HL-60 (cell line): ENCODE results near the gene PSMC2.

ENCODE experiments used
- CTCF ChIP-seq: IDR thresholded peaks from one replicate; pipeline ENCODE4 v1.5.1; 2011; ENCODE audit warnings: low read length, control low read depth, inconsistent platforms; ENCODE audit not compliant: insufficient read depth
- GABPA ChIP-seq: IDR thresholded peaks from 2 replicates; pipeline ENCODE4 v1.6.1; 2012; ENCODE audit warnings: low read depth
- POLR2AphosphoS5 ChIP-seq: IDR thresholded peaks from 2 replicates; pipeline ENCODE4 v1.6.1; 2012; ENCODE audit warnings: low read depth
- REST ChIP-seq: IDR thresholded peaks from 2 replicates; pipeline ENCODE4 v1.6.1; 2012; ENCODE audit warnings: low read depth; ENCODE audit not compliant: insufficient replicate concordance

GRCh38 chr7:103388469-103389140 is 41.2 kb downstream of the PSMC2 start:
- TF ChIP-seq POLR2AphosphoS5 (no peak), CTCF (no peak), GABPA (no peak), REST (no peak)
